Measurements from ENCODE around the gene WDSUB1.

- TF ChIP-seq CTCF (IDR thresholded peaks at IDR 0.05; ENCODE audit: borderline replicate concordance, extremely low read depth, low read length, poor library complexity, severe bottlenecking) = no peak
- TF ChIP-seq EZH2 (IDR thresholded peaks at IDR 0.05; ENCODE audit: borderline replicate concordance, low read depth, low read length, severe bottlenecking) = no peak
Measured at GRCh38 chr2:159227467-159227866, 59.0 kb downstream of the WDSUB1 start.
